Activated CD4-positive, alpha-beta memory T cell treated with anti-CD3 and anti-CD28 coated beads, Interleukin-2, amount 10 ng/mL, durations not matched to agents 7 days and 5 days (primary cell): Measurements from ENCODE around the gene RHBDL1. TPM values are rescaled to one million over a fixed set of nuclear protein-coding genes. Genes with fewer than 3 reads are reported as not detected.
"Not testable (repeated sequence)": the region's sequence is repeated elsewhere in the genome, so short reads cannot be mapped to it uniquely, and the experiment has no call there.

Source experiments
- CTCF ChIA-PET: fragments of 350-600 bp; sonication (Branson Sonifier 250); formaldehyde crosslinking; loops from one replicate; lab custom pipeline; 2021; ENCODE audit warnings: antibody characterized with exemption, inconsistent platforms; lab: Charles Lee
- POLR2A ChIA-PET: fragments of 350-600 bp; sonication (Branson Sonifier 250); formaldehyde crosslinking; loops from one replicate; lab custom pipeline; 2021; ENCODE audit warnings: antibody characterized with exemption; lab: Charles Lee
- DNase-seq: peaks from one replicate; pipeline ENCODE4 v3.0.0-alpha.2; 2020
- H3K27ac Mint-ChIP-seq: one replicate; pipeline ENCODE4 v1.8.0; 2021; ENCODE audit warnings: mild to moderate bottlenecking, mixed read lengths
- H3K27me3 Mint-ChIP-seq: one replicate; pipeline ENCODE4 v1.8.0; 2021; ENCODE audit warnings: mixed read lengths
- H3K36me3 Mint-ChIP-seq: one replicate; pipeline ENCODE4 v1.8.0; 2021; ENCODE audit warnings: low read depth, mixed read lengths
- H3K4me1 Mint-ChIP-seq: one replicate; pipeline ENCODE4 v1.8.0; 2021; ENCODE audit warnings: mixed read lengths
- H3K4me3 Mint-ChIP-seq: one replicate; pipeline ENCODE4 v1.8.0; 2021; ENCODE audit warnings: mild to moderate bottlenecking, mixed read lengths
- H3K9me3 Mint-ChIP-seq: one replicate; pipeline ENCODE4 v1.8.0; 2021; ENCODE audit warnings: mixed read lengths
- total RNA-seq, 2 experiments: library from RNA; stranded (reverse); gene quantifications; one replicate each; pipeline ENCODE4 v1.2.3, GENCODE V29; 2021

The RHBDL1 gene
- total RNA-seq, 2 experiments from 2014 or later = 1.5 TPM

GRCh38 chr16:689175-689897 is 13.9 kb downstream of the RHBDL1 start:
- DNase-seq = no peak
- H3K36me3 Mint-ChIP-seq = peaks cover 12% of the 10 kb centered on the region
- CTCF ChIA-PET = interaction anchor here (1.0 kb wide), 2 partner anchors 14 to 31 kb away, joined by 3 read pairs; partner anchors contain the start of gene RHBDL1
- peak overlapping the region; percentile 85 for H3K27ac Mint-ChIP-seq
- no peaks in the 10 kb centered on the region for H3K9me3 Mint-ChIP-seq
- H3K4me3 Mint-ChIP-seq = peak overlapping the region; percentile 84
- H3K27me3 Mint-ChIP-seq = no peaks in the 10 kb centered on the region
- H3K4me1 Mint-ChIP-seq = peaks cover 37% of the 10 kb centered on the region
- POLR2A ChIA-PET = interaction anchor here (0.9 to 3.3 kb wide), 16 partner anchors 9 to 731 kb away, joined by 3 to 35 read pairs (median 6); partner anchors contain the start of genes ANTKMT, CHTF18, MCRIP2 and METTL26

DNA sequence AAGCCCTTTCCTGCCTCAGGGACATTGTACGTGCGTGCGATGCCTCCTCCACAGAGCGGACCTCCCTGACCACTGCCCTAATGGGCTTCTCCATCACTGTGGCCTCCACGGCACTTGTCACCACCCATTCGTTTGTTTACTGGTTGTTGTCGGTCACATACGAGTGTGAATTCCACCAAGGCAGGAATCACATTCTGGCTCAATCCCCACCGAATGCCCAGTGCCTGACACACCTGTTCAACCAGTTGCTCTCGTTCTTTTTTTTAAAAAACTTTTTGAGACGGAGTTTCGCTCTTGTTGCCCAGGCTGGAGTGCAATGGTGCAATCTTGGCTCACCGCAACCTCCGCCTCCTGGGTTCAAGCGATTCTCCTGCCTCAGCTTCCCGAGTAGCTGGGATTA is 15.8 kb downstream of the RHBDL1 start:
- H3K27me3 Mint-ChIP-seq, H3K27ac Mint-ChIP-seq, H3K9me3 Mint-ChIP-seq, CTCF ChIA-PET, DNase-seq: not testable (repeated sequence)
- Mint-ChIP-seq H3K36me3 (peaks cover 11% of the 10 kb centered on the region), H3K4me1 (peaks cover 41% of the 10 kb centered on the region), H3K4me3 (peak overlapping the region; percentile 55)
- POLR2A ChIA-PET = interaction anchor here (1.1 to 3.3 kb wide), 4 partner anchors 11 to 41 kb away, joined by 3 to 35 read pairs (median 13); partner anchors contain the start of genes CCDC78, RHBDL1, STUB1 and WDR90

- Mint-ChIP-seq H3K4me3 (no peak overlapping the region), H3K9me3 (no peaks in the 10 kb centered on the region), H3K4me1 (peaks cover 50% of the 10 kb centered on the region), H3K27ac (no peak overlapping the region), H3K27me3 (peaks cover 3% of the 10 kb centered on the region), H3K36me3 (peaks cover 7% of the 10 kb centered on the region)
- ChIA-PET POLR2A (interaction anchor here (1.0 to 1.4 kb wide), 3 partner anchors 10 to 23 kb away, joined by 3 to 4 read pairs (median 4); partner anchors contain the start of genes METRN and STUB1), CTCF (no interaction called here)
- DNase-seq = no peak
These were observed 17.1 kb downstream of the RHBDL1 start for GRCh38 chr16:692356-693108.

DNA sequence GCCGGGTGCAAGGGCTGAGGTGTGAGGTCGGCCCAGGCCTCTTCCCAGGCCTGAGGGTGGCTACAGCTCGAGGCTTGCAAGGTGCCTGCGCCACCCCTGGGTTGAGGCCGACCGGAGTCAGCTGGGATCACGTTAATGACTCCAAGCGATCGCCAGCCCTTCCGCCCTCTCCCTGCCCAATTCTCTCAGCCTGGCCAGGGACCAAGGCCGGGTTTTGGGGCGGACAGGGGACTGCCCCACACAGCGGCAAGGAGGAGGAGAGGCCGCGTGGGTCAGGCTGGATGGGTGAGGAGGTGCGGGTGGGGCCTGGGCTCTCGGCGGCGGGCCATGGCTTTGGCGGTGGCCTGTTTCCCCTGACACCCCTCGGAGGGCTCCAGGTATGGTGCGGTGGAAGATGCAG is 17.9 kb downstream of the RHBDL1 start:
- Mint-ChIP-seq H3K4me3 (peak overlapping the region; percentile 37), H3K4me1 (peaks cover 56% of the 10 kb centered on the region), H3K27me3 (peaks cover 3% of the 10 kb centered on the region), H3K36me3 (peaks cover 5% of the 10 kb centered on the region), H3K9me3 (no peaks in the 10 kb centered on the region), H3K27ac (no peak overlapping the region)
- DNase-seq = no peak
- ChIA-PET CTCF (no interaction called here), POLR2A (interaction anchor here (1.0 to 3.1 kb wide), 4 partner anchors 9 to 22 kb away, joined by 3 to 22 read pairs (median 4); partner anchors contain the start of genes METRN and STUB1)

- Mint-ChIP-seq H3K9me3 (no peaks in the 10 kb centered on the region), H3K4me3 (peak overlapping the region; percentile 37), H3K27me3 (peaks cover 3% of the 10 kb centered on the region), H3K27ac (no peak overlapping the region), H3K4me1 (peaks cover 54% of the 10 kb centered on the region), H3K36me3 (peaks cover 5% of the 10 kb centered on the region)
- POLR2A ChIA-PET = interaction anchor here (3.1 kb wide), 1 partner anchor 13 kb away, joined by 22 read pairs; the partner anchor contains the start of gene STUB1
- DNase-seq = no peak
- CTCF ChIA-PET = no interaction called here
These were observed 18.3 kb downstream of the RHBDL1 start for GRCh38 chr16:693766-694165.

- no peak overlapping the region for H3K27ac Mint-ChIP-seq
- no peaks in the 10 kb centered on the region for H3K9me3 Mint-ChIP-seq
- H3K4me1 Mint-ChIP-seq = peaks cover 54% of the 10 kb centered on the region
- POLR2A ChIA-PET = interaction anchor here (1.0 to 3.3 kb wide), 7 partner anchors 9 to 58 kb away, joined by 3 to 22 read pairs (median 5); partner anchors contain the start of genes ANTKMT and STUB1
- H3K36me3 Mint-ChIP-seq = peaks cover 5% of the 10 kb centered on the region
- CTCF ChIA-PET = interaction anchor here (2.0 kb wide), 1 partner anchor 19 kb away, joined by 10 read pairs; no protein-coding TSS in a partner anchor
- peak overlapping the region; percentile 73 for H3K4me3 Mint-ChIP-seq
- no peak for DNase-seq
- H3K27me3 Mint-ChIP-seq = peaks cover 3% of the 10 kb centered on the region
These were observed 18.9 kb downstream of the RHBDL1 start for GRCh38 chr16:694187-694862.

DNA sequence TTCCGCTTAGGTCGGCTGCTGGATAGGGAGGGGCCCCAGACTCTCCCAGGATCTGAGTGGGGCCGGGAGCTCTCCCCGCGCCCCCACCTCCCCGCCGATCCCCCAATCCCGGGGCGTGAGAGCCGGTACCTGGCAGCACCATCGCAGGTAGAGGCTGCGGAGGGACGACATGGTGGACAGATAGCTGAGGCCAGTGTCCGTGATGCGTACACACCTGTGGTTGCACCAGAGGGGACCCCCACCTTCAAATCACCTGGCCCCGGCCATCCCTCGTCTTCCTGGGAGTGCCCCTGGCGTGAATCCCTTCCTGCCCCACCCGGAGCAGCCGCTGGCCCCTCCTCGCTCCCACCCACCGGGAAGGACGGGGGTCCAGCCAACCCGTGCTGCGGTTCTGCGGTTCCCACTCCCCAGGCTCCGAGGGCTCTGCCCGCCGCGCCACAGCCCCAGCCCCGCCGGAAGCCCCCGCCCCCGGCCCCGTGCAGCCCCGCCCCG is 19.4 kb downstream of the RHBDL1 start:
- Mint-ChIP-seq H3K4me3 (peak overlapping the region; percentile 49), H3K9me3 (no peaks in the 10 kb centered on the region), H3K36me3 (peaks cover 5% of the 10 kb centered on the region), H3K27ac (no peak overlapping the region), H3K27me3 (peaks cover 5% of the 10 kb centered on the region), H3K4me1 (peaks cover 56% of the 10 kb centered on the region)
- ChIA-PET CTCF (interaction anchor here (1.0 to 2.0 kb wide), 5 partner anchors 9 to 27 kb away, joined by 3 to 10 read pairs (median 4); partner anchors contain the start of genes RHOT2 and STUB1), POLR2A (interaction anchor here (0.9 to 3.3 kb wide), 19 partner anchors 8 to 107 kb away, joined by 3 to 22 read pairs (median 4); partner anchors contain the start of genes ANTKMT, CHTF18, CIAO3 and JMJD8)
- no peak for DNase-seq

GRCh38 chr16:695355-696089 is 20.1 kb downstream of the RHBDL1 start:
- POLR2A ChIA-PET = interaction anchor here (0.8 to 3.3 kb wide), 22 partner anchors 8 to 839 kb away, joined by 3 to 22 read pairs (median 4); partner anchors contain the start of genes ANTKMT, CHTF18, CIAO3 and JMJD8
- H3K9me3 Mint-ChIP-seq = no peaks in the 10 kb centered on the region
- H3K4me3 Mint-ChIP-seq = peak overlapping the region; percentile 79
- H3K4me1 Mint-ChIP-seq = peaks cover 57% of the 10 kb centered on the region
- peaks cover 8% of the 10 kb centered on the region for H3K27me3 Mint-ChIP-seq
- peaks cover 5% of the 10 kb centered on the region for H3K36me3 Mint-ChIP-seq
- DNase-seq = peak; percentile 81
- CTCF ChIA-PET = interaction anchor here (1.0 to 2.0 kb wide), 5 partner anchors 9 to 28 kb away, joined by 3 to 10 read pairs (median 4); partner anchors contain the start of genes RHOT2 and STUB1
- H3K27ac Mint-ChIP-seq = peak overlapping the region; percentile 92

DNA sequence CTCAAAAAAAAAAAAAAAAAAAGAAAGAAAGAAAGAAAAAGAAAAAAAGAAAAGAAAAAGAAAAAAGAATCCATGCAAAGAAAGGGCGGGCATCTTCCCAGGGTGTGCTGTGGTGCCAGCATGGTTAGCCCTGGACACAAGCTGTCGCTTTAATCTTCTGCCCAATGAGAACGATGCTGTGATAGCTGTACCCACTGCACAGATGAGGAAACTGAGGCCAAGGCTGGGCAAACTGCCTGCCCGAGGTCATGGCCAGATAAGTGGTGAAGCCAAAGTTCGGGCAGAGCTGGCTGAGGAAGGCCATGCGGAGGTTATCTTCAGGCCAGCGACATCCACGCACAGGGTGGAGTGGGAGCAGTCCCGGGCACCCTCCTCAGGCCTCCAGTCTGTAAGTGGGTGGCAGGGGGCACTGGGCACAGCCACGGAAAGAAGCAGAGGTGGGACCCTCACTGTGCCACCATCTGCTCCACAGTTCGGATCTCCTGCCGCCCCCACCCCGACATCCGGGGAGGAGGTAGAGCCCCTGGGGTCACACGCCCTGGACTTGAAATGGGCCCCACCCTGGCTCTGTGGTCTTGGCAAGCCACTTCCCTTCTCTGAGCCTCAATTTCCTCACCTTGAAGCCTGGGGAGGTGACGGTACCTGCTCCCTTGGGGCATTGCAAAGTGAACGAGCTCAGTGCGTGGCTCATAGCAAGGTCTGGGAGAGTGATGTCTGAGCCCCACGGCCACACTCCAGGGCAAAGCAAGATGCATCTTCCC is 23.6 kb downstream of the RHBDL1 start:
- H3K9me3 Mint-ChIP-seq = no peaks in the 10 kb centered on the region
- peak overlapping the region; percentile 78 for H3K27ac Mint-ChIP-seq
- H3K4me1 Mint-ChIP-seq = peaks cover 44% of the 10 kb centered on the region
- peak overlapping the region; percentile 35 for H3K4me3 Mint-ChIP-seq
- CTCF ChIA-PET = interaction anchor here (0.5 to 1.6 kb wide), 5 partner anchors 12 to 1253 kb away, joined by 3 to 7 read pairs (median 3); no protein-coding TSS in a partner anchor
- H3K36me3 Mint-ChIP-seq = peaks cover 5% of the 10 kb centered on the region
- POLR2A ChIA-PET = interaction anchor here (0.6 to 4.5 kb wide), 5 partner anchors 9 to 89 kb away, joined by 3 to 21 read pairs (median 4); partner anchors contain the start of genes ANTKMT, CHTF18, RPUSD1 and STUB1
- H3K27me3 Mint-ChIP-seq = peaks cover 32% of the 10 kb centered on the region
- peak; percentile 70 for DNase-seq

- Mint-ChIP-seq H3K27ac (no peak overlapping the region), H3K4me1 (peaks cover 35% of the 10 kb centered on the region), H3K4me3 (no peak overlapping the region), H3K27me3 (peaks cover 31% of the 10 kb centered on the region), H3K36me3 (no peaks in the 10 kb centered on the region), H3K9me3 (no peaks in the 10 kb centered on the region)
- CTCF ChIA-PET = no interaction called here
- POLR2A ChIA-PET = interaction anchor here (4.5 kb wide), 1 partner anchor 11 kb away, joined by 21 read pairs; the partner anchor contains the start of gene WDR24
- peak; percentile 60 for DNase-seq
These were observed 25.5 kb downstream of the RHBDL1 start for GRCh38 chr16:700684-701584.
